ENCODE results near the gene WARS2.

DNA sequence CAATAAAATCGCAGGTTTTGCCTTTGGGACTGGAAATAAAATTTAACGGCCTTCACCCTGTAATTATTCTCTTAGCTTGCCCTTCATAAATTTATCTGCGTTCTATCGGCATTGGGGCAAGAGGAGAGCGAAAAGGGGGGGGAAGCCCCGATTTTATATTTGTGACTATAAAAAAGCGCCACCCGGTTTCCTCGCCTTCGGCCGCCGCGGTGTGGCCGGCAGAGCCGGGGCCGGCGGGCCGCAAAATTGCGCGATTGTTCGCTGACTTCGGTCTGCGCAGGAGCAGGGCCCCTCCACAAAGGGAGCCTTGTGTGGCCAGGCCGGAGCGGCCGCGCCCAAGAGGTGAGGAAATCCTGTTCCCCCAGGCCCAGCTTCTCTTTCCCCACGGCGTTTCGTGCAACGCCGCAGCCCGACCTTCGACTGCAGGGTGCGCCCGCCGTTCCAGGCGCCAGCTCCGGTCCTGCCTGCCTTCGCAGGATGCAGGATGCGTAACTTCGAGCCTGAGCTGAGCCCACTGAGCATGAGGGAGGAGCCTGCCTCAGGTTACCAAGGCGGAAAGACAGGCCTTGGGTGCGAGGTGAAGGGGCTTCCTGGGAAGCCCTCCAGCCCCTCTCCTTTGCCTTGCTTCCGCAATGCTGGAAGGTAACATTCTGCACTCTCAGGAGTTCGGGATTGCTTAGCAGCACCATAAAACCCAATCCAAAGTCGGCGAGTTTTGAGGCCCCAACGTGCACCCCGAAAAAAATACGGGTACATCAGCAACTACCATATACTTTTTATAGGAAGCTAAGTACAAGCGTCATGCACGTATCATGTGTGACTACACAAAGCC, 147.4 kb downstream of the WARS2 start:
- TF ChIP-seq, protein P1, sequence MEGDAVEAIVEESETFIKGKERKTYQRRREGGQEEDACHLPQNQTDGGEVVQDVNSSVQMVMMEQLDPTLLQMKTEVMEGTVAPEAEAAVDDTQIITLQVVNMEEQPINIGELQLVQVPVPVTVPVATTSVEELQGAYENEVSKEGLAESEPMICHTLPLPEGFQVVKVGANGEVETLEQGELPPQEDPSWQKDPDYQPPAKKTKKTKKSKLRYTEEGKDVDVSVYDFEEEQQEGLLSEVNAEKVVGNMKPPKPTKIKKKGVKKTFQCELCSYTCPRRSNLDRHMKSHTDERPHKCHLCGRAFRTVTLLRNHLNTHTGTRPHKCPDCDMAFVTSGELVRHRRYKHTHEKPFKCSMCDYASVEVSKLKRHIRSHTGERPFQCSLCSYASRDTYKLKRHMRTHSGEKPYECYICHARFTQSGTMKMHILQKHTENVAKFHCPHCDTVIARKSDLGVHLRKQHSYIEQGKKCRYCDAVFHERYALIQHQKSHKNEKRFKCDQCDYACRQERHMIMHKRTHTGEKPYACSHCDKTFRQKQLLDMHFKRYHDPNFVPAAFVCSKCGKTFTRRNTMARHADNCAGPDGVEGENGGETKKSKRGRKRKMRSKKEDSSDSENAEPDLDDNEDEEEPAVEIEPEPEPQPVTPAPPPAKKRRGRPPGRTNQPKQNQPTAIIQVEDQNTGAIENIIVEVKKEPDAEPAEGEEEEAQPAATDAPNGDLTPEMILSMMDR (conservative IDR thresholded peaks at IDR 0.05; ENCODE audit: low read length), result no peak
- TF ChIP-seq EZH2phosphoT487 (IDR thresholded peaks at IDR 0.05; ENCODE audit: borderline replicate concordance, low read depth, low read length), result no peak
